ENCODE measurements around the gene TCFL5. TPM values are rescaled to one million over a fixed set of nuclear protein-coding genes. Genes with fewer than 3 reads are reported as not detected.
A peak's percentile ranks its signal among the peaks of the same experiment; 100 is the strongest.

The TCFL5 gene
- polyA plus RNA-seq, 3 donors, result 0.38 to 3.5 (median 0.89) TPM

GRCh38 chr20:62814060-62814708 lies 47.4 kb downstream of the TCFL5 start:
- peaks cover 19 to 49% of the 10 kb centered on the region in 2 donors for H3K27me3 ChIP-seq (ENCODE audit: control insufficient read depth in 2 of 2, insufficient read depth in 2 of 2, low read length in 2 of 2)
- no peak overlapping the region for H2AFZ ChIP-seq (ENCODE audit: insufficient read depth, low read depth, low read length, poor library complexity, severe bottlenecking)
- Mint-ChIP-seq H3K4me1 (peaks cover 21% of the 10 kb centered on the region), H3K27me3 (ENCODE audit: low read depth in 3 of 3) (peaks cover 44 to 67% (median 46%) of the 10 kb centered on the region in 3 donors), H3K9me3 (peaks cover 0 to 13% (median 0%) of the 10 kb centered on the region in 7 donors), H3K36me3 (peaks cover 35 to 44% of the 10 kb centered on the region in 2 donors), H3K4me3 (peak overlapping the region in 1 of 2 donors; percentile 75), H3K27ac (no peak overlapping the region)
- peaks cover 12% of the 10 kb centered on the region for H3K79me2 ChIP-seq (ENCODE audit: insufficient read depth, low read length)
- H3K27ac ChIP-seq (ENCODE audit: low read depth in 1 of 2, low read length in 2 of 2), result no peak overlapping the region
- 85% methylated on average over 9 of the region's 13 CpGs for WGBS (ENCODE audit: insufficient coverage)
- H3K9ac ChIP-seq (ENCODE audit: insufficient read depth, low read length, poor library complexity, severe bottlenecking), result no peak overlapping the region
- H3K4me3 ChIP-seq (replicated peaks in 1 of 3; ENCODE audit: low read depth in 2 of 3, low read length in 3 of 3), result no peak overlapping the region
- peaks cover 40 to 49% of the 10 kb centered on the region in 2 donors for H3K36me3 ChIP-seq (replicated peaks in 1 of 2; ENCODE audit: control insufficient read depth in 1 of 2, insufficient read depth in 2 of 2, low read length in 2 of 2)
- H3K4me1 ChIP-seq (ENCODE audit: control insufficient read depth in 1 of 2, insufficient read depth in 2 of 2, low read length in 2 of 2), result peaks cover 14 to 36% of the 10 kb centered on the region in 2 donors
- TF ChIP-seq CTCF (IDR thresholded peaks at IDR 0.05), result no peak
- H3K4me2 ChIP-seq (replicated peaks; ENCODE audit: extremely low read depth, low read length, poor library complexity, severe bottlenecking), result no peak overlapping the region
- peaks cover 81% of the 10 kb centered on the region for H4K20me1 ChIP-seq (ENCODE audit: insufficient read depth, low read length)
- no peak for DNase-seq
- intact Hi-C loops (cut with micrococcal nuclease), result loop anchor here in 1 of 2 donors (5.0 kb wide), 1 partner anchor 312 kb away; no protein-coding TSS in a partner anchor
- no peaks in the 10 kb centered on the region for H3K9me3 ChIP-seq (replicated peaks in 1 of 2; ENCODE audit: control insufficient read depth in 1 of 2, insufficient read depth in 1 of 2, low read length in 2 of 2)

GRCh38 chr20:62813588-62813987 lies 48.0 kb downstream of the TCFL5 start:
- H3K36me3 ChIP-seq (replicated peaks in 1 of 2; ENCODE audit: control insufficient read depth in 1 of 2, insufficient read depth in 2 of 2, low read length in 2 of 2), result peaks cover 45 to 55% of the 10 kb centered on the region in 2 donors
- Mint-ChIP-seq H3K27me3 (ENCODE audit: low read depth in 3 of 3) (peaks cover 38 to 61% (median 40%) of the 10 kb centered on the region in 3 donors), H3K27ac (no peak overlapping the region), H3K36me3 (peaks cover 37 to 50% of the 10 kb centered on the region in 2 donors), H3K9me3 (peaks cover 0 to 13% (median 0%) of the 10 kb centered on the region in 7 donors), H3K4me1 (peaks cover 21% of the 10 kb centered on the region), H3K4me3 (no peak overlapping the region)
- no peak overlapping the region for H3K9ac ChIP-seq (ENCODE audit: insufficient read depth, low read length, poor library complexity, severe bottlenecking)
- no peak for DNase-seq
- WGBS (ENCODE audit: insufficient coverage), result 100% methylated on average over 4 of the region's 13 CpGs
- peaks cover 87% of the 10 kb centered on the region for H4K20me1 ChIP-seq (ENCODE audit: insufficient read depth, low read length)
- peaks cover 9 to 32% of the 10 kb centered on the region in 2 donors for H3K4me1 ChIP-seq (ENCODE audit: control insufficient read depth in 1 of 2, insufficient read depth in 2 of 2, low read length in 2 of 2)
- no peaks in the 10 kb centered on the region for H3K9me3 ChIP-seq (replicated peaks in 1 of 2; ENCODE audit: control insufficient read depth in 1 of 2, insufficient read depth in 1 of 2, low read length in 2 of 2)
- no peak overlapping the region for H3K27ac ChIP-seq (ENCODE audit: low read depth in 1 of 2, low read length in 2 of 2)
- no peak overlapping the region for H2AFZ ChIP-seq (ENCODE audit: insufficient read depth, low read depth, low read length, poor library complexity, severe bottlenecking)
- no peak for TF ChIP-seq CTCF (IDR thresholded peaks at IDR 0.05)
- no peak overlapping the region for H3K4me2 ChIP-seq (replicated peaks; ENCODE audit: extremely low read depth, low read length, poor library complexity, severe bottlenecking)
- peaks cover 19 to 43% of the 10 kb centered on the region in 2 donors for H3K27me3 ChIP-seq (ENCODE audit: control insufficient read depth in 2 of 2, insufficient read depth in 2 of 2, low read length in 2 of 2)
- intact Hi-C loops (cut with micrococcal nuclease), result loop anchor here in 1 of 2 donors (5.0 kb wide), 1 partner anchor 311 kb away; no protein-coding TSS in a partner anchor
- H3K79me2 ChIP-seq (ENCODE audit: insufficient read depth, low read length), result peaks cover 17% of the 10 kb centered on the region
- no peak overlapping the region for H3K4me3 ChIP-seq (replicated peaks in 1 of 3; ENCODE audit: low read depth in 2 of 3, low read length in 3 of 3)

All from CD14-positive monocyte (primary cell).